Hematopoietic multipotent progenitor cell treated with erythropoietin and hydrocortisone succinate and interleukin-3 and kit ligand, for 6 days (in vitro differentiated cells): ENCODE data around the gene MAP2K4.

Source experiments
- DNase-seq: peaks from one replicate; pipeline ENCODE4 v3.0.0-alpha.2; 2015

The MAP2K4 gene

GRCh38 chr17:12178644-12179330, 158.1 kb downstream of the MAP2K4 start:
- DNase-seq: no peak

- peak; percentile 73 for DNase-seq
Observed at GRCh38 chr17:12180644-12181261, 160.1 kb downstream of the MAP2K4 start.

GRCh38 chr17:12187658-12188057, 167.0 kb downstream of the MAP2K4 start:
- DNase-seq: no peak

- no peak for DNase-seq
Observed at GRCh38 chr17:12193144-12193735, 172.6 kb downstream of the MAP2K4 start.
